HG02571 (cell line): ENCODE data around the gene GLRX3.
"Not testable (repeated sequence)": the region's sequence is repeated elsewhere in the genome, so short reads cannot be mapped to it uniquely, and the experiment has no call there.

ENCODE experiments used
- ATAC-seq: cut with Tn5 transposase; IDR thresholded peaks from one replicate; pipeline ENCODE4 v1.9.1; 2021; ENCODE audit warnings: mild to moderate bottlenecking, moderate library complexity; ENCODE audit not compliant: unreplicated experiment

Gene GLRX3

DNA sequence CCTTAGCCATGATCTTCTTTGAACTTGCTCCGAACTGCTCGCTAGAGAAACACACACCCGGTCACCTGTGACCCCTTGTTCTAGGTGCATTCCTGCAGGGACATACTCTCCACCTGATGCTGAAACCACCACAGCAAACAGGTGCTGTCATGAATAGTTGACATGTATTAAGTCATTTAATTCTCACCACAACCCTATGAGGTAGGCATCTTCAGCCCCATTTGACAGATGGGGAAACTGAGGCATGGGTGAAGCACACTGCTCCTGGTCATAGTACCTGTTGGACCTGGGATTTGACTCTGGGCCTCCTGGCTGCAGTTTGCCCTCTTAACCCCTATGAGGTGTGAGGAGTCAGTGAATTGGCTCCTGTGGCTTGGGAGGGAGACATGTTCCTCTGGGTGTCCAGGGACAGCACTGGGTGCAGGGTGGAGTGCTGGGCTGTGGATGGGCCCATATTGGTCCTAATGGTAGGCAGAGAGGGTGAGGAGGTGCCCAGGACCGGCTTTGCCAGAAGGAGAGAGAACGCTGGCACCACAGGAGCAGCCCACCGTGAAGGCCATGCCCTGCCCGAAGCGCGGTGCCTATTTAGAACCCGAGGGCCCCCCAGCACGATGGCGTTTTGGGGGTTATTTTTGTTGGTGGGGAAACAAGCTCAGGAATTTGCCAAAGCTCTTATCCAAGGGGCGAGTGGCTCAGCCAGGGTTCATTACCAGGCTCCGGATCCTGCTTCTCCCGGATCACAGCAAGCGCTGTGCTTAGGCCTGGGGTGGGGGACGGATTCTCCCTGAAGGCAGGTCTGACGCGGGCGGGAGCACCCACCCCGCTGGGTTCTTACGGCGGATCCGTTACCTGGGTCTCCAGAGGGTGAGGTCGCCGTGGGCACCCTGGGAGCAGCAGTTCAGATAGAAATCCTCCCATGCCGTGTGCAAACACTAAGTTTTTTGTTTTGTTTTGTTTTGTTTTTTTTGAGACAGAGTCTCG, 52.3 kb downstream of the GLRX3 start:
- ATAC-seq = no peak

DNA sequence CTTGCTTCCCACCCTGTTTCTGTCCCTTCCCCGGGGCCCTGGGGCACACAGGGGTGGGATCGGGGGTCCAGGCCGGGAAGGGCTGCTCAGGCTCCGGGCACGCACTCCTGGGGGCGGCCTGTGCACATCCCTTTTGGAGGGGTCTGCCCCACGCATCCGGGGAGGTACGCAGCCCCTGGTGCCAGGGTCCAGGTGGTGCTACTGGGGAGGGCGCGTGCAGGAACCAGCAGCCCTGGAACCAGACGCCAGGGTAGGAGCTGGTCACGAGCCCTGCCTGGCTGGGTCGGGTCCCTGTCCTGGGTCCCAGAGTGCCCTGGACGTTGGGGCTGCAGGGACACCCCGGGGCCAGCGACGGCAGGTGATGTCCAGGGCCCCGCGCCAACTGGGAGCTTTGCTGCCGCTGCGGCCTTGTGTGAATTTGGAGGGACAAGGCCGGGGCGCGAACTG, 53.4 kb downstream of the GLRX3 start:
- ATAC-seq = no peak

DNA sequence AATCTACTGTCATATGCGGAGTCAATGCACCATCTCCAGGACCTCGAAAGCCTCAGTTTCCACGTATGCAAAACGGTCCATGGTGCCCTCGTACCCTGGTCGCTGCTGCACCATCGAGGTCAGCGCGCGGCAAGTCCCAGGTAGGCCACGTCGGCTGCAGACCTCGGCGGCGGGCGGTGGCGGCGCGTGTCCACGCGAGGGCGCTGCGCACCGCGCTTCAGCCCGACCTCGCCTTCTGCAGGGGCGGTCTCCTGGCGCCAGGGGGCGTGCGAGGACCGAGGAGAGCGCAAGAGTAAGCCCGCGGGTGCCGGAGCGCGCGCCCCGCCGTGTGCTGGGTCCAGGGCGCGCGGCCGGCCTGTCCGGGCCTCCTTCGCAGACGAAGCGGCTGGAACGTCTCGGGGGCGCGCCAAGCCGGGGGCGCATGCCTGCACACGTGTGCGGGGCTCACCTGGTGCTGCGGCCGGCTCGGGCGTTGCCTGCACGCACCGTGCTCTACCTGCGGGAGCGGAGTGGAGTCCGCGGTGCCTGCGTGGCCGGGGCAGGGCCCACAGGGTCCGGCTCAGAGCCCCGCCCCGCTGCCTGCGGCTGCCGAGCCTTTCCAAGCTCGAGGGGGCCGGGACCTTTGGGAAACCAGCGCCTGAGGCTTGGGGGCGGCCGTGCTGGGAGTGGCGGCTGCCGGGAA, 54.0 kb downstream of the GLRX3 start:
- ATAC-seq = peak; percentile 87

DNA sequence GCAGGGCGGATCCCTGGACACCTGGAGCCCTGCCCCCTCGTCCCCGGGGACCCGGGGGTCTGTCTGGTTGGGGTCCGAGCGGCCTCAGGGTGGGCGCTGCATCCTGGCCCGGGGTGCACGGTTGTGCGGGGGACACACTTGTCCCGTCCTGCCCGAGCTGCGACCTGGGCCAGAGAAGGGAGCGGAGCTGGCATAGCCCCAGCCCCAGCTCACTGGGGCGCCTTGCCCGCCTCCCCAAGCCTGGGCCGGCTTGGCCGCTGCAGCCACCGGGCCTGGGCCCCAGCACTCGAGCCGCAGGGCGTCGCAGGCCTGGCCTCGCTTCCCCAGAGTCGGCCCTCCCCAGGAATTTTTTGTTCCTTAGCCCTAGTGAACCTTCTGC, 54.5 kb downstream of the GLRX3 start:
- no peak for ATAC-seq

DNA sequence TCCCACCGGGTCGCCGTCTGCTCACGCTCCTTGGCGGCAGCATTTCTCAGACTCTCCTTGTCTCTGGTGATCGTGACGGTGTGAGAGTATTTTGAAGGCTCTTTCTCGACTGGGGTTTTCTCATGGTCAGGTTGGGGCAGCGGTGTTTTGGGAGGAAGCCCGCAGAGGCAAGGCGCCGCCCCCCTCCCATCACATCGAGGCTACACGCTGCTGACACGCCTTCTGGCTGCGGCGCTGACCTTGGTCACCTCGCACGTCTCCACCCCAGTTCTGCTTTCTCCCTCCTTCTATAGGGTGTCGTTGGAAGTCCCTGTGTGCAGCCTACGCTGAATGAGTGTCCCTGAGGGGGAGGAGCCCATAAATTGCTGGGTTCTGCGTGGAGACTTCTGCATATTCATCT, 55.2 kb downstream of the GLRX3 start:
- ATAC-seq = no peak

DNA sequence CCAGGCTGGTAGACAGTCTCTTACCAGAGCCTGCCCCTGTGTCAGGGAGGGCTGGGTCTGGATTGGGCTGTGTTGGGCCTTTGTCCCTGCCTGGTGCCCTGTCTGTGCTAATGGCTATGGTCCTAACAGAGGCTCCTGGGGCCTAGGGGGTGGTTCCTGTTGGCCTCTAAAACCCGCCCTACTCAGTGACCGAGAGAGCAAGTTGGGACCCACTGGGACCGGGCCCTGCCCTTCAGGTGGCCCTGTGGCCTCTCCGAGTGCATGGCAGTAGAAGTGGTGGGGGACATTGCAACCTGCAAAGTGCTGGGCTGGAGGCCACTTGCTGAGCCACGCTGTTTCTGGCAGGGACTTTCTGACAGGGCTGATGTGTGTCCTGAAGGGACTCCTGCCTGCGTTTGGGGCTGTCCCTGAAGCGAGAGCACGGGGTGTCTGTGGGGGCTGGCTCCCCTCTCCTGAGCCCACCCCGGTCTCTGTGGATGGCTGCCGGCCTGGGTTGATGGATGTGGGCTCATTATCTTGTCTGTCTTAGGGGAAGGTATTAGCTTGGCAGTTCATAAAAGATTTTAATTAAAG, 56.2 kb downstream of the GLRX3 start:
- no peak for ATAC-seq

DNA sequence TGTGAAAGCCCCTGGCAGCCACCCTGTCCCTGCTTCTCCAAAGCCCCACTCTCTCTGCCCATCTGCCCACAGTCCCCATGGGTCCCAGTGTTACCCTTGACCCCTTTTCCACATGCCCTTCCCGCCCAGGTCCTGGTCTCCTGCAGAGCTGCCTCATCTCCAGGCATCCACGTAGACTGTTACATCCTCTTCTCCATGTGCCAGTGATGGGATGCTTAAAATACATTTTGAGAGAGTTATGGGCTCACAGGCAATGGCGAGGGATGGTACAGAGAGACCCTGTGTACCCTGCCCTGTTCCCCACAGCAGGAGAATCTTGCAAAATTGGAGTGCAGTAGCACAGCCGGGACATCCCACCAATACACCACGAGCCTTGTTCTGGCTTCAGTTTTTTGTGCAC, 56.8 kb downstream of the GLRX3 start:
- no peak for ATAC-seq

DNA sequence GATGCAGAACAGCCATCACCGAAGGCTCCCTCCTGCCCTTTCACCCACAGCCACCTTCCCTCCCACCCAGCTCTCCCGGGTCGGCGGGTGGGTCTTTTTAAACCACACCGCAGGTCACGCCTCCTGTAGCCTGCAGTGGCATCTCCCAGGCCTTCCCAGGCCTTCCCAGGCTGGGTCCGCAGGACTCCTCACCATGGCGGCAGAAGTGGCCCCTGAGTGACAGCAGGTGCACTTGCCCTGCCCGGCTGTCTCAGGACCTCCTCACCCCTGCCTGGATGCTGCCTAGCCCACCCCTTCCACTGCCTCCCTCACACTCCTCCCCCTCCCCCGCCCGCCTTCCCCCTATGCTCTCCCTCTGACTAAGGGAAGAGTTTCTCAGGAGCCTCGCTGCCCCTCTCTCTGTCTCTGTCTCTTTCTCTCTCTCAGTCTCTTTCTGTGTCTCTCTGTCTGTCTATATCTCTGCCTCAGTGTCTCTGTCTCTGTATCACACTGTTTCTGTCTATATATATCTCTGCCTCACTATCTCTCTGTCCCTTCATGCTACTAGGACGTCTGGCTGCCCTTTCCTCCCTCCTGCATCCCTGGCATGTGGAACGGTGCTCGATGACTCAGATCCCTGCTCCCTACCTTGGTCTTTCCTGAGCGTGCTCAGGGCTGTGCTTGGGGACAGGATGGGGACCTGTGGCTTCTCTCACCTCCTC, 57.5 kb downstream of the GLRX3 start:
- no peak for ATAC-seq

DNA sequence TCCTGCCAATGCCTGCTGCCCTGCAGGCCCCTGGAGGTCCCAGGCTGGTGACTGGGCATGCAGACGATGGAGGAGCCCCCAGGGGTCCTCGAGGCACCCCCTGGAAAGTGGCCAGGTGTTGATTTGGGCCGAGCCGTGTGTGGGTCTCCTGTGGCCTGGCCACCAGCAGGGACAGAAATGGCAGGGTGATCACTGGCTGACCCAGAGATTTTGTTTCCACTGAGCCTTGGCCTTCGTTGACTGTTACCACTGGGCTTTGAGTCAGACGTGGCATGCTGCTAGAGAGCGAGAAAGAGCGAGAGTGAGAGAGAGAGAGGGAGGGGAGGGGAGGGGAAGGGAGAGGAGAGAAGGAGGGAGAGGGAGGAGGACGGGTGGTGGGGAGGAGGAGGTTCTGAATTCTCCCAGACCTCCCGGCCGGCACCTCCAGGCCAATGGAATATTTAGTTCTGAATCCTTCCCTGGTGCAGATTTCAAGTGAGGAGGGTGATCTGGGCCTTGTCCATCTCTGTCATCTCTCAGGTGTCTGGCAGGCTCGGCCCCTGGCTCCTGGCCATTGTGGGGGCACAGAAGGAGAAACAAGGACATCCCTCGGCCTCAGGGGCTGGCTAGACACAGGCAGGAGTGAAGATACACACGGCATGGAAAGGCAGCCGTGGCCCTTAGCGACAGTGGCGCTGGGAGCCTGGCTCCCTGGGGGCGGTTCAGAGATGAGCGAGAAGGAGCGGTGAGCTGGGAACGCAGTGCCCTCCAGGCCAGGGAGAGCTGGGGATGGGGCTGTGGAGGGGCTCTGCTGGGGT, 58.2 kb downstream of the GLRX3 start:
- ATAC-seq = no peak

DNA sequence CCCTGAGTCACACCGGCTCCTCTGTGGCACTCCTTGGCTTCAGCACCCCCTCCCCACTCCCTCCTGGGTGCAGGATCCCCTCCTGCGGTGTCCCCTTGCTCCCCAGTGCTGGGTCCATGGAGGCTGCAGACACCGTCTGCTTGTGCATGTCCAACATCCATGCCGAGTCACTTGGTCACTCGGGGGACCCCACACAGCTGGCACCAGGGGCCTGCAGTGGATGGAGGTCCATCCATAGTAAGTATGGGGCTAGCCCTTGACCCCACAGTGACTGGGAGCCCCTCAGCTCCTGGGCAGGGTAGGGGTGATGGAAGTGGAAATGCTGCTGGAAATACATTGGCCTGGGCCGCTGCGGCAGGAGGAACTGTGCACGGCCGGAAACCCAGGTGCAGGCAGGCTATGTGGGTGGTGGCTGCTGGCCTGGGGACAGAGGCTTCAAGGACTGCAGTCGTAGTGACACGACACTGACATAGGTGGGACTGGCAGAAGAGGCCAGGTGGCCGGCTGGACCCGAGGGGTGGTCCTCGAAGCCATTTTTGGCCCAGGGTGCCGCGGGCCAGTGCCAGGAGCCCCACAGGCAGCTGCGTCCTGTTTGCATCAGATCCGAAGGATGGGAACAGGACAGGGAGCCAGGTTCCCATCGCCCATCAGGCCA, 58.9 kb downstream of the GLRX3 start:
- no peak for ATAC-seq

DNA sequence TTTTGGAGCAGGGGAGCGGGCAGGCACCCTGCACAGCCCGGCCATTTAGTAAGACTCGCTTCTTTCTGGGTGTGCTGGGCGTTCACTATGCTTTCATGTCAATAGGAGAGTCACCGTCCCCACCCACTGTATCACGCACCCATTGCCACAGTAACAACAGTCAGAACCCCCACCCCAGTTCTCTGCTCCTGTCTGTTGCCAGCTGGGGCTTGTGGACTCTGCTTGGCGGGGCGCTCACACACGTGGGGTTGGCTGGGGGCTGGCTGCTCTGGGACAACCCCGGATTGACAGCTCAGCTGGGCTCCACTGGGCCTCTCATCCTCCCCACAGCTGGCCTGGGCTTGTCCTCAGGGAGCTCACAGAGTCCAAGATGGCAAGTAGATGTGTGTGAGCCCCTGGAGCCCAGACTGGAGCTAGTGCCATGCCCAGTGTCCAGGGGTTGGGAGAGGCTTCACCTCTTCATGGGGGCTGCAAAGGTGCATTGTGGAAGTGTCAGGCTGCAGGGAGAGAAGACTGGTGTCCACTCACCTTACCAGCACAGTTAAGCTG, 59.6 kb downstream of the GLRX3 start:
- ATAC-seq = no peak

DNA sequence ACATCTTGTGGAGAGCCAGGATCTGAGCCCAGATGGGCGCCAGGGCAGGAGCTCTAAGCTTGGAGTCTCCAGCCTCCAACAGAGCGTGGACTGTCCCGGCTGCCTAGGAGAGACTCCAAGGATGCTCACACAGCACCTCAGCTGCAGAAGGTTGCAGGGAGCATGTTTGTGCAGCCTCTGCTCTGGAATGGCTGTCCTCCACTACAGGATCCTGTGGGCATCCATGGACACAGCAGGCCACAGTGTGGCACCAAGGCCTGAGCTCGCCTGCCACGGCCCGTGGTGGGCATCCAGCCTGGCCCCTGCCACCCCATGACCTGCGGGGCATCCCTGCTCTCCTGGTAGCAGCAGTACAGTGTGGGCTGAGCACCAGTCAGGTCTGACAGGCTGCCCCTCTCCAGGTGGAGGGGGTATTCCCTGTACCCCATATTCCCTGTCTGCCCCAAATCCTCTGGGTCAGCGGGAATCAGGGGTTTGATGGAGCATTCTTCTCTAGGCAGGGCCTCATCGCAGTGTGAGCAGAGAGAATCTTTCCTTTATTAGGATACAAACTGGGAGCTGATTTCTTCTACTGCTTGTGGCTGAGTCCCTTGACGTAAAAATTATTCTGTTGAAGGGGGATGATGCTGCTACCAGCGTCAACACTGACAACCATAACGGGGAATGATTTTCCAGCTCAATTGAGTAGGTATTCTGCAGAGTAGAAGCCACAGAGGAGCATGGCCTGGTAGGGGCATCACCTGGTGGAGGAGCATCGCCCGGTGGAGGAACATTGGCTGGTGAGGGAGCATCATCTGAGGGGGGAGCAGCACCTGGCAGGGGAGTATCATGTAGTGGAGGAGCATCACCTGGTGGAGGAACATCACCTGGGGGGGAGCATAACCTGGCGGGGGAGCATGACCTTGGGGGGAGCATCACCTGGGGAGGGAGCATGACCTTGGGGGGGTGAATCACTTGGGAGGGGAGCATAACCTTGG, 60.6 kb downstream of the GLRX3 start:
- no peak for ATAC-seq

DNA sequence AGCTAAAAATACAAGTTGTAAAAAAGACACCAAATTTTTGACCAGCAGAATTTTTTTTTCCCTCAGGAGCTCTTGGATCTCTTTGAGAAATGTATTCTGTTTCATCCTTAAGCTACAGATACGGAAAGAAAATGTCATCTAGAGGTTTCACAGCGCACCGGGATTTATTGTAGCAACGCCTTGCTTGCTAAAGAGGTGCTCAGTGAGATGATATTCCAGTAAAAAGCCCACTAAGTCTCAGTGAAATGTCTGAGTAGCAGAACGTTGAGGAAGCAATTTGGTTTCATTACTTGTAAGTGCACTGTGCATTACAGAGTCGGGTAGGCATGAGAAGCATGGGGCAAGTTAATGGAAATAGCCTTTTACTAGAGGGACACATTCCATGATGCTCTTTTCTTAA, 62.5 kb downstream of the GLRX3 start:
- ATAC-seq = no peak

DNA sequence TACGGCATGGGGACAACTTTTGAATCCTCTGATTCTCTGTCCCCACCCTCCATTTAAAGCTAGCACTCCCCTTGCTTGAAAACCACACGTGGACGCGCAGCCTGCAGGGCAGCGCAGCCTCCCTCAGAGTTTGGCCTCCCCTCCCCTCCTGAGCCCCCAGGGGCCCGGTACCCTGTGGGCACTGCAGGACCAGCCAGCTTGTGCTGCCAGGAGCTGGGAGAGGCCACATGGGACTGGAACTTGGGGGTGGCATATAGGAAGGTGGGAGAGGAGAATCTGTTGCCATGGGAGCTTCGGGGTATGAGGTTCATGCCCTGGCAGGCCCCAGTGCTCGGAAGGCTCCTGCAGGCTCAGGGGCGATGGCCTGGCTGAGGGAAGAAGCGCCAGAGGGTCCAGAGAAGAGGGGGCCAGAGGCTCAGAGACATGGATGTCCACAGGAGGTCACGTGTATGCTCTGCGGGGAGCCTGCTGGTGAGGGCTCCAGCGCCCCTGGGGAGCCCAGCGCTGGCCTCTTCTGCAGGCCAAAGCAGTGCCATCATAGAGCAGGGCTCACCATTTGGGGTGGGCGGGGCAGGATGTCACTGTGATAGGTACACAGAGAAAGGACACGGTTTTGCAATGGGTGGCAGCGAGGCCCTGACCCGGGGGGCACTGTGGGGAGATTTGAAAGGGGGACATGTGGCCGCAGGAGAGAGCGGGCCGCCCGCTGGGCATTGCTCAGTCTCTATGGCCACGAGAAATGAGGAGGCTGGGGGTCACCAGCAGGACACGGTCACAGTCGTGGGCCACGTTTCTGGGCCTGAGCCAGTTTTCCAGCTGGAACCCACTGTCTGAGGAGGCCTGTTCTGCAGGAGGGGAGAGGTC, 64.2 kb downstream of the GLRX3 start:
- ATAC-seq = no peak

DNA sequence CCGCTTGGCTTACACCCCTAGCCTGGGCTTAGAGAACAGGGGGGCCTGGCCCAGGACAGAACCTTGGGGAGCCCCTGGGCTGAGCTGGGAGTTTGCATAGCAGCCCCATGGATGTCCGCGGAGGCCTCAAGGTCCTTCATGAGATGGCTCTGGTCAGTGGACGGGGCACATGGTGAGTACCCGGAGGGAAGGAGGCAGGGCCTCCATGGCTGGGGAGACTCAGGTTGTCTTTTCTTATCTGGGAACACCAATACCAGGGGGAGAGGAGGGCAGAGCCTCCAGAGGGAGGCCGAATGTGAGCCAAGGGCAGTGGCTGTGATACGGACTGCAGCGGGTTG, 64.8 kb downstream of the GLRX3 start:
- no peak for ATAC-seq

DNA sequence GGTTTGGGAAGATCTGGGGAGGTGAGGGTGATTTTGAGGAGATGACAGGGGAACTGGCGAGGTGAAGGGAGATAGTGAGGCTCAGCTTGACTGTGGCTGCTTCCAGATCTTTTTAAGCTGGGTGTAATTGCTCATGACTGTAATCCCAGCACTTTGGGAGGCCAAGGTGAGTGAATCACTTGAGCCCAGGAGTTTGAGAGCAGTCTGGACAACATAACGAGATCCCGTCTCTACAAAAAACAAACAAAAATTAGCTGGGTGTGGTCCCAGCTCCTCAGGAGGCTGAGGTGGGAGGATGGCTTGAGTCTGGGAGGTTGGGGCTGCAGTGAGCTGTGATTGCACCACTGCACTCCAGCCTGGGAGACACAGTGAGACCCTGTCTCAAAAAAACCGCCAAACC, 66.0 kb downstream of the GLRX3 start:
- not testable (repeated sequence) for ATAC-seq

DNA sequence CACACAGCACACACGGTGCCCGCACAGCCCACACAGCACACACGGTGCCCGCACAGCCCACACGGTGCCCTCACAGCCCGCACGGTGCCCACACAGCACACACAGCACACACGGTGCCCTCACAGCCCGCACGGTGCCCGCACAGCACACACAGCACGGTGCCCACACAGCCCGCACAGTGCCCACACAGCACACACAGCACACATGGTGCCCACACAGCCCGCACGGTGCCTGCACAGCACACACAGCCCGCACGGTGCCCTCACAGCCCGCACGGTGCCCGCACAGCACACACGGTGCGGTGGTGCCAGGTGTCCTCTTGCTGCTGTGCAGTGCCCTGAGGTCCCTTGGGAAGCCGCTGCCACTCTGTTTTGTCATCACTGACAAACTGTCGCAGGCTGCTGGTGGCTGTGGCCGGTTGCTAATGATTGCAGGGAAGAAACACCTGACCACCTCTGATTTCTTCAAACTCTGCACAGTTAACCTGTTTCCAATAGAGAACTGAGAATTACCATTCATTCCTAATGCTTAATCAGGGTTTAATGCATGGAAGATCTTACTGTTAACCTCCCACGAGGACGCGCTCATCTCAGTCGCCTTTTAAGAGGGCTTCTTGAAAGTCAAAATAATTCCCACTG, 66.9 kb downstream of the GLRX3 start:
- ATAC-seq = no peak
